NCI-H524 treated with DMSO at 0.1 percent for 48 hours (cell line): ENCODE measurements around the gene CSMD2.

ENCODE experiments used
- DNase-seq: peaks from one replicate; lab custom pipeline; 2025; lab: John Stamatoyannopoulos, UW

CSMD2 gene

DNA sequence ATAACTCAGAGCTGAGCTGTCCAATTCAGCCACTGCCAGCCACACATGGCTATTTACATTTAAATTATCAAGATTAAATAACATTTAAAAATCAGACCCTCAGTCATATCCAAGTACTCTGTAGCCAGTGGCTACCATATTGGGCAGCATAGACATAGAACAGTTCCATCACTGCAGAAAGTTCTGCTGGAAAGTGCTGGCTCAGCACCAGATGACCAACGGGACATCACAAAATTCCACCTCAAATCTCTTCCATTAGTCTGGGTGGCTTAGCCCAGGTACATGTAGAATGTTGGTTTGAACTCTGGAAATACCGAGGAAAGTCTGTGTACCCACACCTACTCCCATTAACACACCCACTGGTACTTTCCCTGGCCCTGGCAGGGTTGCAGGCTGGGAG, 563.3 kb downstream of the CSMD2 start:
- no peak for DNase-seq

DNA sequence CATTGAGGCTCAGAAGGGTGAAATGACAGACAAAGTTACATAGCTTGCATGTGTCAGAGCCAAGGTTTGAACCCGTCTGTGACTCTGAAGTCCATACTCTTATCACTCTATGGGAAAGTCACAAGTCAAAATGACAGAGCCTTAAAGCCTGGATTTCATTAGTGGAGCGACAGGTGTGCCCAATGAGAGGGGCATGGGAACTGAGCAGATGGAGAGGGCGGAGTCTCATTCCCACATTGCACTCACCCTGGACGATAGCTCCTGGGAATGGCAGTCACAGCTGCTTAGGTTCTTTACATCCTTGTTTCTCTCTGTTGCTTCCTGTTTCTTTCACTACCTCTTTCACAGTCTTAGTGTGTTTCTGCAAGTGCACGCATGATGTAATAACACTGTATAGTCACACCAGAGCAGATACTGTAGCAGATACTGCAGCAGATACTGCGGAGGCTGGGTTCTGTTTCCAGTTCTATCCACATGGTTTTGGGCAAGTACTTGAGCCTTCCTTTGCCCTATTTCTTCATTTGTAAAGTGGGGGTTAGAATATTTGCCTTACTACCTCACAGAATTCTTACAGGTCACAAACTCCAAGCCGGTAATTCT, 565.4 kb downstream of the CSMD2 start:
- DNase-seq: peak; percentile 85

- no peak for DNase-seq
These were observed 576.3 kb downstream of the CSMD2 start for GRCh38 chr1:33588726-33589125.

- DNase-seq: no peak
These were observed 578.2 kb downstream of the CSMD2 start for GRCh38 chr1:33586795-33587194.

DNA sequence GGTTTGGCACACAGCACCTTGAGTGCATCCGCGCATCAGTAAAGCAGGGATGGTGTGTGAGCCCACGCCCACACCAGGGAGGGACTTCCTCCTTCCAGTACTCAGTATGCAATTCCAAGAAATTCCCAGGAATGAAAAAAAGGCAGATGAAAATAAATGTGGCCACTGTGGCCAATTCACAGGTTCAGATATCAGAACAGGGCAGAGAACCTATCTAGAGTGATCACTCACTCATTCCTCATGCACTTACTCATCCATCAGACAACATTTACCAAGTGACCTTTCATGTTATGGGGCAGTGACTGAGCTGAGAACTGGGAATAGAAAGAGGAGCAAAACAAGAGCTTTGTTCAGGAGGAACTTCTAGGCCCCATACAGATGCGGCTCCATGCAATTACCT, 578.9 kb downstream of the CSMD2 start:
- no peak for DNase-seq

DNA sequence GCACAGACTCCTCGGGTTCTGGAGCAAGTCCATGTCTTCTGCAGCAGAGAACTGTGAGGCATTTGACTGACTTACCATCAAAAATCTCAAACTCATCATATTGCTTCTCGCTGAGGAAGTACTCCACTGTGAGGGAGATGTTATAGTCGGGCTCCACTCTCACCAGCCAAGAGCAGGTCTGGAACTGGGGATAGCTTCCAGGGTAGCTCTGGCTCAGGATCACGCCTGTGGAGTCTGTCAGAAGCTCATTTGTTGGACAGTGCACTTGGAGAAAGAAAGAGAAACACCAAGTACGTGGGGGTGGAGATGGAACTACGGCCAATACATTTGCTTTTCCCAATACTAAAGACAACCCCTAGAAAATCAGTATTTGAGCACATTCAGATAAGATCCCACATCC, 581.5 kb downstream of the CSMD2 start:
- DNase-seq: no peak

GRCh38 chr1:33578557-33579448, 586.2 kb downstream of the CSMD2 start:
- no peak for DNase-seq

GRCh38 chr1:33577663-33578062, 587.4 kb downstream of the CSMD2 start:
- DNase-seq: no peak

DNA sequence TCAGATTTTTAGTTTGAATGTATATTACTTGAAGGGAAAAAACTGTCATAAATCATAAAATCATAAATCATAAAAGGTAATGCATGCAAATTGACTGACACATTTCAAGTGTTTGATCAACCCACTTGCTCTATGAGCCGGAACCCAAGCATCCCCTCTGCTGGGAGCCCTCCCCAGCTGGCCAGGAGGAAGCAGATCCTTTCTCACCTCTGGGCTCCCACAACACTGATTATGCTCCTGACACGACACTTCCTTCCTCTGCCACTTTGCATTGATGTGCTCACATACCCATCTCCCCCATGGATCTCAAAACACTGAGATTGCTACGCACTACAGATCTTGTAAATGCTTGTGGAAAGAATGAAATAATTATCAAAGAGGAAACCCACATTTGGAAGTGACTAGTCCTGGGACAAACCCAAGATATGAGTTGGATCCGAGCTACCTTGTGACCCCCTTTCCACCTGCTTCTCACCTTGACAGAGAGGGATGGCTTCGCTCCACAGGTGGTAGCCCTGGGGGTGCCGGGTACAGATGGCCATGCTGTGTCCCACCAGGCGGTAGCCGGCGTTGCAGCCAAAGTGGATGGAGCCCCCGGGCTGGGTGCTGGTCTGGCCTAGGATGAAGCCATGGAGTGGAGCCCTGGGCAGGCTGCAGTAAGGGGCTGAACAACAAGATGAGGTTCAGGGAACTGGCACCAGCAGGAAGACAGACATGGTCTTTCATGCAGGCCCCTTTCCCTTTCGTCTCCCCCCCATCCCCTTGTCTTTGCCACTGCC, 588.0 kb downstream of the CSMD2 start:
- DNase-seq: no peak

- no peak for DNase-seq
These were observed 589.6 kb downstream of the CSMD2 start for GRCh38 chr1:33575324-33575879.

- no peak for DNase-seq
These were observed 591.4 kb downstream of the CSMD2 start for GRCh38 chr1:33573661-33574060.

DNA sequence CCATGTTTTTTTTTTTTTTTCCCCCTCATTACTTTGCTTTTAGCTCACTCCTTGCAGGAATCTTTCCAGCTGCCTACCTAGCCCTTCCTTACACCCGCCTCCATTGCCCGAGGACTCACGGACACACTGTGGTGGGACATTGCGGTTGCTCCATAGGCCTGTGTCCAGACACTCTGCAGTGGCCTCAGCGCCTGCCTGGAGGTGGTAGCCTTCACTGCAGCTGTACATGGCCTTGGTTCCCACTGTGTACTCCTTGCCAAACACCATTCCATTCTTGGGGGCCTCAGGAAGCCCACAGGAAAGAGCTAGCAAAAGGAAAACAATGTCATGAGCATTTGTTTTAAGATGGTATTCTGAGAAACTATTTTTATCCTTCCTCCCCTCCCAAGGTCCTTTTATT, 592.6 kb downstream of the CSMD2 start:
- no peak for DNase-seq

GRCh38 chr1:33569331-33569730, 595.7 kb downstream of the CSMD2 start:
- DNase-seq: no peak

- DNase-seq: no peak
These were observed 601.3 kb downstream of the CSMD2 start for GRCh38 chr1:33563699-33564098.

- DNase-seq: no peak
These were observed 602.5 kb downstream of the CSMD2 start for GRCh38 chr1:33562563-33562962.

DNA sequence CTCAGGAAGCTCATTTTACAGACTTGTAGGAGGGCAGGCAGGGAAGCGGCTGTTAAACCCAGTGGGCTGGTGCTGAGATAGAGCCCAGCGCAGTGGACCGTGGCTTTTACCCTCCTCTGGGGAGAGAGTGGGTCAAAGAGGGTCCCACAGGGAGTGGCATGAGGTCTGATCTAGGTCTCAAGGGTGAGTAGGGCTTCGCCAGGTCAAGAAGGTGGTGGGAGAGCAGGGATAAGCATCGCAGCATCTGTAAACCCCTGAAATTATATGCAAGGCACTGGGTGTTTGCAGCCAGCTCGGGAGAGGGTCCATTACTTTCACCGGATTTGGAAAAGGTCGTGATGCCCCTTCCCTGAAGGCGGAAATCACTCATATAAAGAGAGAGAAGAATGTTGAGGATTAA, 603.5 kb downstream of the CSMD2 start:
- no peak for DNase-seq

DNA sequence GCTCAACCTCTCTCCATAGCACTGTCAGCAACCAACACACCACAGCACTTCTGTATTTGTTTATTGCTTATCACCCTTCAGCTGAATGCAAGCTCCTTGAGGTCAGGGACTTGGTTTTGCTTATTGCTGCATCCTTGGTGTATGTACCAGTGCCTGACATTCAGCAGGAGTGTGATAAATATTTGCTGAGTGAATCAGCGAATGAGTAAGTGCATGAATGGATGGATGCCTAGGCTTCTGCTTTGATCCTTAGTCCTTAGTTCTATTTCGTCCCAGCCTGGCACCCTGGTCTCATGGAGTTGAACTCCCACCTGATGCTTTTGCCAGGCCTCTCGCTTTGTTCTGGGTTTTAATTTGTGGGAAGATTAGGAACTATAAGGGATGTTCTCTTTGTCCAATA, 604.4 kb downstream of the CSMD2 start:
- DNase-seq: no peak

- DNase-seq: no peak
These were observed 616.3 kb downstream of the CSMD2 start for GRCh38 chr1:33548721-33549120.

DNA sequence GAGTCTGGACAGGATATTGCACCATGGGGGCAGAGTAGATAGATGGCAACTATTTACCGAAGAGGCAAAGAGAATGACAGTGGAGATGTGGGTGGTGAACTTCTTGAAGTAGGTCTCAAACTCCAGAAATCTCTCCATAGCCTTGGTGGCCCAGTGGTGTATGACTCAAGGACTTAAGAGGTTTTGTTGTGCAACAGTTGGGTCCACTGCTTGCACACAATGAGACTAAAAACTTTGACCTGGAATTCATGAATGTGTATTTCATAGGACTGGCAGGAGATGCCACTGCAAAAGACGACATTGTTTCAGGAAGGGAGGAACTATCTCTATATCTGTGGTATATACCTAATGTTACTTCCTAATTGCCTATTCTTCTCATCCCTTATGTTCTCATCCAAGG, 616.7 kb downstream of the CSMD2 start:
- no peak for DNase-seq

GRCh38 chr1:33547576-33547975, 617.5 kb downstream of the CSMD2 start:
- no peak for DNase-seq

- no peak for DNase-seq
These were observed 623.1 kb downstream of the CSMD2 start for GRCh38 chr1:33541966-33542365.

DNA sequence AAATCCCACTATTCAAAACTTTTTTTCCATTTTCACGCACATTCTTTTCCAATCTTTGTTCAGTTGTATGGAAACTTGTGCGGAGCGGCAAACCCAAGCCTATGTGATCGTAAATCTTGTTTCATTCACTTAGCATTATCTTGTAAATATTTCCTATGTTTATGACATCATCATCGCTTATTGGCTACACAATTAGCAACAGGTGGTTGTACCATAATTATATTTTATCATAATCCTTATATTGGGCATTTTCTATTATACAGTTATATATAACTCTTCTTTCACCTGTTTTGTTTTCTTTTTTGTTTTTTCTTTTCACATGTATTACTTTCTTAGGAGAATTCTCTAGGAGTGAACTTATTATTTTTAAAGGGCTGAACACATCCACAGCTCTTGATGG, 627.1 kb downstream of the CSMD2 start:
- DNase-seq: no peak

GRCh38 chr1:33535334-33535733, 629.7 kb downstream of the CSMD2 start:
- no peak for DNase-seq
